ENCODE data around the gene CPOX.

DNA sequence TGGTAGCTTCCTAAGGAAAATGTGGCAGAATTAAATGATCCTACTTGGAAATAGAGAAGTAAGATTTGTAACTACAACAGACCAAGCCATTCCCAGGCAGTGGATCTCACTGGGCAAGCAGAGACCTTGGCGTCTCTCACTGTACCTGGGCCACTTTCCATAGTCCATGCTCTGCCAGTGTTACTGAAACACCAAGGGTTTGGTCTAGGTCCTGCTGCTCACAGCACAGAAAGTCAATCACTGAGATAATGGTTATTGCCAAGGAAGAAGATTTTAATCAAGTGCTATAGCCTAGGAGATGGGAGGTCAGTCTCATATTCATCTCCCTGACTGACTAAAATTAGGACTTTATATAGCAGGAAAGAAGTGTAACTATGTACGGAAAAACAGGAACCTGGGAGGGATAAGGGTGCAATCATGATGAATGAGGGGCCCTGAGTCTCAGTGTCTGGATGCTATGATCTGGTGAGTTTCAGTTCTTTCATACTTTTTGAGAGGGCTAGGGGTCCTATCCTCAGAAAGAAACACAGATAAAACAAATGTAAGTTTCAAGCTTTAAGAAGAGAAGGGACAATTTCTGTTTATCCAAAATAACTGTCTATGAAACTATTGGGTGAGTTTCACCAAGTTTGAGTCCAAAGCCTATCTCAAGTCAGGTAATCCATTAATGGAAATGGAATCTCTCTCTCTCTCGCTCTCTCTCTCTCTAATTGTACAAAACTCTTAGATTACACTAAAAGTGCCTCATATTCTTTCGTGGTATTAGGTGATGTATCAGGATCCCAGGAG is 41.0 kb downstream of the CPOX start:
- TF ChIP-seq, protein P1, sequence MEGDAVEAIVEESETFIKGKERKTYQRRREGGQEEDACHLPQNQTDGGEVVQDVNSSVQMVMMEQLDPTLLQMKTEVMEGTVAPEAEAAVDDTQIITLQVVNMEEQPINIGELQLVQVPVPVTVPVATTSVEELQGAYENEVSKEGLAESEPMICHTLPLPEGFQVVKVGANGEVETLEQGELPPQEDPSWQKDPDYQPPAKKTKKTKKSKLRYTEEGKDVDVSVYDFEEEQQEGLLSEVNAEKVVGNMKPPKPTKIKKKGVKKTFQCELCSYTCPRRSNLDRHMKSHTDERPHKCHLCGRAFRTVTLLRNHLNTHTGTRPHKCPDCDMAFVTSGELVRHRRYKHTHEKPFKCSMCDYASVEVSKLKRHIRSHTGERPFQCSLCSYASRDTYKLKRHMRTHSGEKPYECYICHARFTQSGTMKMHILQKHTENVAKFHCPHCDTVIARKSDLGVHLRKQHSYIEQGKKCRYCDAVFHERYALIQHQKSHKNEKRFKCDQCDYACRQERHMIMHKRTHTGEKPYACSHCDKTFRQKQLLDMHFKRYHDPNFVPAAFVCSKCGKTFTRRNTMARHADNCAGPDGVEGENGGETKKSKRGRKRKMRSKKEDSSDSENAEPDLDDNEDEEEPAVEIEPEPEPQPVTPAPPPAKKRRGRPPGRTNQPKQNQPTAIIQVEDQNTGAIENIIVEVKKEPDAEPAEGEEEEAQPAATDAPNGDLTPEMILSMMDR (IDR thresholded peaks at IDR 0.05): no peak
- TF ChIP-seq POLR2A (IDR thresholded peaks at IDR 0.05) (no peak), POLR2AphosphoS5 (IDR thresholded peaks at IDR 0.05) (no peak)
